SK-N-SH treated with all-trans-retinoic acid at 6 μM for 48 hours (cell line): ENCODE measurements around the gene SLC35B2.

ENCODE experiments used
- ARNTL ChIP-seq: fragments of 450-650 bp; formaldehyde crosslinking; IDR thresholded peaks from 2 replicates; pipeline ENCODE4 v1.5.0; 2020; ENCODE audit warnings: low read depth, mild to moderate bottlenecking, moderate library complexity, borderline replicate concordance
- CSRNP3 ChIP-seq: fragments of 250-450 bp; sonication (Bioruptor Pico); IDR thresholded peaks from 2 replicates; pipeline ENCODE4 v1.5.1; 2021; ENCODE audit warnings: mild to moderate bottlenecking, moderate library complexity
- ESRRG ChIP-seq: fragments of 250-450 bp; sonication (Bioruptor Pico); IDR thresholded peaks from 2 replicates; pipeline ENCODE4 v1.6.1; 2021; ENCODE audit warnings: mild to moderate bottlenecking
- RARB ChIP-seq: fragments of 250-450 bp; sonication (Bioruptor Pico); IDR thresholded peaks from 2 replicates; pipeline ENCODE4 v1.8.0; 2021; ENCODE audit warnings: mild to moderate bottlenecking, moderate library complexity
- ZNF70 ChIP-seq: fragments of 450-650 bp; formaldehyde crosslinking; IDR thresholded peaks from 2 replicates; pipeline ENCODE4 v1.5.0; 2020; ENCODE audit warnings: mild to moderate bottlenecking, moderate library complexity

DNA sequence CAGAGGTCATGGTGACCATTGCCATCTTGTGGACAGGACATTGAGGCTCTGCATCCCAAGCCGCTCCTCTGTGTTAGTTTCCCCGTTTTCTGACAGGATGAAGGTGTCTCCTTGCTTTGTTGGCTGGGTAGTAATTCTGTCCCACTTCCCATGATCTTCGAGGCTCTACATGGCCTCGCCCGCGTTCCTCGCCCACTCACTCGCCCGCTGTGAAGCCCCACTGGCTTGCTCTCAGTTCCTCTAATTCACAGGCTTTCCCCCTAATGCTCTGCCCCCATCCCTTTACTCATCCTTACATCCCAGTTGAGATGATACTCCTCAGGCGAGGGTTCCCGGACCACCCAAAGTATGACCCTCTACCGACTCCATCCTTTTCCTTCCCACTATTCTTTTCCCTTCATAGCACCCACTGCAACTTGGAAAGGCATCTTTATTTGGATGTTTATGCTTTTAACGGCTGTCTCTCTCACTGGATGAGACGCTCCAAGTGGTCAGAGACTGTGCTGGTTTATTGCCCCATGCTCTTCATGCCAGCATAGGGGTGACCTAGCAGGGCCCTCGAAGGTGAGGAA is 511 bp upstream of the SLC35B2 start:
- TF ChIP-seq ARNTL (CRISPR knock-in tag): no peak
- no peak for TF ChIP-seq ZNF70 (CRISPR knock-in tag)
- TF ChIP-seq CSRNP3: no peak
- TF ChIP-seq ESRRG: no peak
- no peak for TF ChIP-seq RARB (CRISPR knock-in tag)
